ENCODE measurements around the gene CENPP. TPM values are rescaled to one million over a fixed set of nuclear protein-coding genes. Genes with fewer than 3 reads are reported as not detected.

CENPP gene
- total RNA-seq, 1 experiment from 2014 or later: 7.2 TPM

DNA sequence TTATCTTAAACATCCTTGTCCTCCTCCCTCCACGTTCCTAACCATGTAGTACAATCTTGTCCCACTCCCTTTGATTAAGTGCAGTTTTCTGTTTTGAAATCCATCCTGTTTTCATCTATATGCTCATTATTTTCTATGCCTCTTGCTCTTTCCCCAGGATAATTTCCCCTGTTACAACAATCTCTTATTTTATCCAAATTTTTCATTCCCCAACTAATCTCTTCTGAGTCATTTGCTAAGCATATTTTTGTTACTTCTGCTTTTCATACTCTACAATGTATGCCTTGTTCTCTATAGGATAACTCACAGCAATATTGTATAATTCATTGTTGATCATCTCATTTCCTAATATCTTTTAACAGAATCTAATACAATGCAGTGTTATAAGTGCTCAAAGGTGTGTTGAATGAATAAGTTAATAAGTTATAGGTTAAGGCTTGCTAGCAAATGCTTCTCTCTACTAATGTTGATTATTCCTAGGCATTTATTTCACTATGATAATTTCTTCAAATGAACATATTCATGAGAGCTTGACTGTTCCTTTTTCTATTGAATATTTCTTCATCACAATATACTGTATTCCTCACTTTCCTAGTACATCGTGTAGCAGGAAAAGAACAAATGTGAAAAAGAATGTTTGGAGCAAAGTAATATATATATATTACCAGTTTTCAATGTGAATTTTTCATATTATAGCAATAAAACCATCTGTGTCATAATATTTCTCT, 97.0 kb downstream of the CENPP start:
- BruUV-seq (replicated peaks): no TSS peak
- CTCF ChIA-PET: no interaction called here
- no peak overlapping the region for H3K4me3 Mint-ChIP-seq (ENCODE audit: low read depth, unreplicated experiment)
- H3K27me3 Mint-ChIP-seq (ENCODE audit: unreplicated experiment): no peaks in the 10 kb centered on the region
- no peak for DNase-seq
- H3K9me3 Mint-ChIP-seq (ENCODE audit: low read depth, unreplicated experiment): no peaks in the 10 kb centered on the region
- intact Hi-C loops (cut with micrococcal nuclease; ENCODE audit: unreplicated experiment): no loop called here
- H3K4me1 Mint-ChIP-seq (ENCODE audit: low read depth, unreplicated experiment): peaks cover 30% of the 10 kb centered on the region
- H3K27ac Mint-ChIP-seq (ENCODE audit: unreplicated experiment): peak overlapping the region; percentile 35
- TF ChIP-seq, protein P1, sequence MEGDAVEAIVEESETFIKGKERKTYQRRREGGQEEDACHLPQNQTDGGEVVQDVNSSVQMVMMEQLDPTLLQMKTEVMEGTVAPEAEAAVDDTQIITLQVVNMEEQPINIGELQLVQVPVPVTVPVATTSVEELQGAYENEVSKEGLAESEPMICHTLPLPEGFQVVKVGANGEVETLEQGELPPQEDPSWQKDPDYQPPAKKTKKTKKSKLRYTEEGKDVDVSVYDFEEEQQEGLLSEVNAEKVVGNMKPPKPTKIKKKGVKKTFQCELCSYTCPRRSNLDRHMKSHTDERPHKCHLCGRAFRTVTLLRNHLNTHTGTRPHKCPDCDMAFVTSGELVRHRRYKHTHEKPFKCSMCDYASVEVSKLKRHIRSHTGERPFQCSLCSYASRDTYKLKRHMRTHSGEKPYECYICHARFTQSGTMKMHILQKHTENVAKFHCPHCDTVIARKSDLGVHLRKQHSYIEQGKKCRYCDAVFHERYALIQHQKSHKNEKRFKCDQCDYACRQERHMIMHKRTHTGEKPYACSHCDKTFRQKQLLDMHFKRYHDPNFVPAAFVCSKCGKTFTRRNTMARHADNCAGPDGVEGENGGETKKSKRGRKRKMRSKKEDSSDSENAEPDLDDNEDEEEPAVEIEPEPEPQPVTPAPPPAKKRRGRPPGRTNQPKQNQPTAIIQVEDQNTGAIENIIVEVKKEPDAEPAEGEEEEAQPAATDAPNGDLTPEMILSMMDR (IDR thresholded peaks at IDR 0.05; ENCODE audit: unreplicated experiment): no peak
- H3K36me3 Mint-ChIP-seq (ENCODE audit: insufficient read depth, unreplicated experiment): no peaks in the 10 kb centered on the region

DNA sequence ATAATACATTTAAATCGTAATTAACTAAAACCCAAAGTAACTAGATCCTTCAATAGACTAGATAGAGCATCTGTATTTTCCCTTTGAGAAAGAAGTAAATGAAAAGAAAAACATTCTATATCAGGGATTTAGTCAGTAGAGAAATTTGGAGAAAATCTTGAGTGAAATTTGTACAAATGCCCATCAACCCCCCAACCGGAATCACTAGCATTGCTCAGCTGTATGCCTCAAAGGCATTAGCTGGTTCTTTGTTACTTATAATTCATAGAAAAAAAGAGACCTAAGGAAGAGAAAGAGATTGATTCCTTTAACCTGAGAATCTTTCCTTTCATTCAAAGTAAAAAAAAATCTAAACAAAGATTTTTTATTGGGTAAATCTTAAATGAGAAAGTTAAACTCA, 97.9 kb downstream of the CENPP start:
- BruUV-seq (replicated peaks): no TSS peak
- no peaks in the 10 kb centered on the region for H3K36me3 Mint-ChIP-seq (ENCODE audit: insufficient read depth, unreplicated experiment)
- no peaks in the 10 kb centered on the region for H3K9me3 Mint-ChIP-seq (ENCODE audit: low read depth, unreplicated experiment)
- no peak for DNase-seq
- intact Hi-C loops (cut with micrococcal nuclease; ENCODE audit: unreplicated experiment): no loop called here
- CTCF ChIA-PET: interaction anchor here (0.7 kb wide), 1 partner anchor 247 kb away, joined by 3 read pairs; no protein-coding TSS in a partner anchor
- H3K4me1 Mint-ChIP-seq (ENCODE audit: low read depth, unreplicated experiment): peaks cover 30% of the 10 kb centered on the region
- H3K27ac Mint-ChIP-seq (ENCODE audit: unreplicated experiment): no peak overlapping the region
- TF ChIP-seq, protein P1 (IDR thresholded peaks at IDR 0.05; ENCODE audit: unreplicated experiment): no peak
- H3K4me3 Mint-ChIP-seq (ENCODE audit: low read depth, unreplicated experiment): no peak overlapping the region
- H3K27me3 Mint-ChIP-seq (ENCODE audit: unreplicated experiment): no peaks in the 10 kb centered on the region

DNA sequence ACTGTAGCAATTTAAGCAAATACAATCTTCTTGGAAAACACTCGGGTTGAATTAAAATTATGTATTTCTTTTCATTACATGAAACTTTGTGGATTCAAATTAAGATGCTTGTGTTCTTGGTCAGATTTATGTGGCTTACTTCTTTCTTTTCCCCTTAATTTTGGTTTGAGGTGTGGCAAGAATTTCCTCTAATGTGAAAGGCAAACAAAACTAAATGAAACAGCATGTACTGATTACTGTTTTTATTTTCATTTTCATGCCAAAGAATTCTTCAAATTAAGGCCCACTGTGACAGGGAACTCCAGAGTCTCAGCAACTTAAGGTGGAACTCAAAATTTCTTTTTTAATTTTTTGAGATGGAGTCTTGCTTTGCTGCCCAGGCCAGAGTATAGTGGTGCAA, 98.6 kb downstream of the CENPP start, which contains the start of gene OMD:
OMD (minus strand) TSS at position 132 of the 400 bp plus-strand sequence. CDS start 6,913 bp downstream, outside the sequence.
- BruUV-seq (replicated peaks): no TSS peak
- Mint-ChIP-seq H3K4me3 (ENCODE audit: low read depth, unreplicated experiment) (no peak within 1 kb of the TSS), H3K4me1 (ENCODE audit: low read depth, unreplicated experiment) (peaks cover 30% of the 10 kb centered on the region), H3K27ac (ENCODE audit: unreplicated experiment) (no peak within 1 kb of the TSS), H3K36me3 (ENCODE audit: insufficient read depth, unreplicated experiment) (no peaks in the 10 kb centered on the region), H3K27me3 (ENCODE audit: unreplicated experiment) (no peaks in the 10 kb centered on the region), H3K9me3 (ENCODE audit: low read depth, unreplicated experiment) (no peaks in the 10 kb centered on the region)
- no peak for DNase-seq
- TF ChIP-seq, protein P1 (IDR thresholded peaks at IDR 0.05; ENCODE audit: unreplicated experiment): no peak
- CTCF ChIA-PET: no interaction called here
- intact Hi-C loops (cut with micrococcal nuclease; ENCODE audit: unreplicated experiment): no loop called here

DNA sequence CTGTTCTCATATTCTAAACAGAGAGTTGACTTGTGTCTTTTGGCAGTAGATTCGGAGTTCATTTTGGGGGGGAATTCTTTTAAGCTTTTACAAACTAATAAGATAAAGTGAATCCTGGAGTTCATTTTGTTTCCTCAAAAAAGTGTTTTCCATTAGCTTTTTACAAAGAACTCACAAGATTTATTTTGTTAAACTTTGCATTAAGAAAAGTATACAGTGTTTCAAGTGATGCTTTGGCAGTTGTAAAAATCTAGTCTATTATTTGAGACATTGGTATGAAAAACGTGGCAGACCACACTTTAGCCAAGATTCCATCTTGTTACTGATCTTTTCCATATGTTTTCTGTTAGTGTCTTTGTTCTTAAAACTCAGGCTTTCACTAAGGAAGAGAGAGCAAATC, 99.7 kb downstream of the CENPP start:
- H3K36me3 Mint-ChIP-seq (ENCODE audit: insufficient read depth, unreplicated experiment): no peaks in the 10 kb centered on the region
- CTCF ChIA-PET: no interaction called here
- H3K4me1 Mint-ChIP-seq (ENCODE audit: low read depth, unreplicated experiment): peaks cover 30% of the 10 kb centered on the region
- BruUV-seq (replicated peaks): no TSS peak
- TF ChIP-seq, protein P1 (IDR thresholded peaks at IDR 0.05; ENCODE audit: unreplicated experiment): no peak
- intact Hi-C loops (cut with micrococcal nuclease; ENCODE audit: unreplicated experiment): no loop called here
- no peaks in the 10 kb centered on the region for H3K9me3 Mint-ChIP-seq (ENCODE audit: low read depth, unreplicated experiment)
- no peaks in the 10 kb centered on the region for H3K27me3 Mint-ChIP-seq (ENCODE audit: unreplicated experiment)
- DNase-seq: no peak
- H3K27ac Mint-ChIP-seq (ENCODE audit: unreplicated experiment): no peak overlapping the region
- no peak overlapping the region for H3K4me3 Mint-ChIP-seq (ENCODE audit: low read depth, unreplicated experiment)
